PC-3 (cell line): ENCODE results near the gene JUNB. TPM values are rescaled to one million over a fixed set of nuclear protein-coding genes. Genes with fewer than 3 reads are reported as not detected.

Experiments used
- ATAC-seq: fragments of 200-7000 bp; cut with Tn5 transposase; 2 replicates; pipeline ENCODE4 v1.9.1; 2020; ENCODE audit warnings: mild to moderate bottlenecking, moderate library complexity
- BruUV-seq: library from RNA; stranded (reverse); fragments of 400-500 nt; replicated peaks from 2 replicates; lab custom pipeline; 2021; lab: Mats Ljungman, UMichigan
- CTCF ChIA-PET: fragments of 300-600 bp; sonication (Branson Sonifier 250); formaldehyde crosslinking; loops from one replicate; lab custom pipeline; 2022; ENCODE audit warnings: antibody characterized with exemption; lab: Charles Lee
- POLR2A ChIA-PET: fragments of 300-600 bp; sonication (Branson Sonifier 250); formaldehyde crosslinking; loops from one replicate; lab custom pipeline; 2022; ENCODE audit warnings: antibody characterized with exemption; ENCODE audit not compliant: unreplicated experiment; lab: Charles Lee
- DNase-seq: peaks from one replicate; pipeline ENCODE4 v3.0.0-alpha.2; 2015
- H2AFZ ChIP-seq: fragments of 300-600 bp; sonication (generic); 2 replicates; pipeline ENCODE4 v1.6.0; 2016; ENCODE audit warnings: antibody characterized with exemption, low read length
- H3F3A ChIP-seq: fragments of 300-600 bp; sonication (generic); one replicate; pipeline ENCODE4 v1.6.0; 2017; ENCODE audit warnings: antibody characterized with exemption, low read length, control low read depth, mild to moderate bottlenecking; ENCODE audit not compliant: unreplicated experiment
- H3K27ac ChIP-seq: fragments of 300-600 bp; sonication (generic); 2 replicates; pipeline ENCODE4 v1.5.1; 2016; ENCODE audit warnings: mild to moderate bottlenecking, low read length
- H3K27me3 ChIP-seq: fragments of 300-600 bp; sonication (generic); 2 replicates; pipeline ENCODE4 v1.6.1; 2016; ENCODE audit warnings: low read length, mixed read lengths
- H3K36me3 ChIP-seq: fragments of 300-600 bp; sonication (generic); 2 replicates; pipeline ENCODE4 v1.6.1; 2016; ENCODE audit warnings: low read depth, mixed run types, low read length, mixed read lengths
- H3K4me1 ChIP-seq: fragments of 300-600 bp; sonication (generic); 2 replicates; pipeline ENCODE4 v1.5.1; 2016; ENCODE audit warnings: low read length; ENCODE audit not compliant: insufficient read depth
- H3K4me2 ChIP-seq: fragments of 300-600 bp; sonication (generic); 2 replicates; pipeline ENCODE4 v1.6.0; 2016; ENCODE audit warnings: low read length
- H3K4me3 ChIP-seq: fragments of 300-600 bp; sonication (generic); 2 replicates; pipeline ENCODE4 v1.5.1; 2016; ENCODE audit warnings: mild to moderate bottlenecking, low read length, mixed read lengths
- H3K79me2 ChIP-seq: fragments of 300-600 bp; sonication (generic); 2 replicates; pipeline ENCODE4 v1.6.1; 2017; ENCODE audit warnings: low read length, mixed read lengths
- H3K9ac ChIP-seq: fragments of 300-600 bp; sonication (generic); 2 replicates; pipeline ENCODE4 v1.6.0; 2016; ENCODE audit warnings: mild to moderate bottlenecking, low read length
- H3K9me2 ChIP-seq: fragments of 300-600 bp; sonication (generic); replicated peaks from 2 replicates; pipeline ENCODE4 v1.6.1; 2016; ENCODE audit warnings: mixed run types, low read length, mixed read lengths
- H3K9me3 ChIP-seq: fragments of 300-600 bp; sonication (generic); 2 replicates; pipeline ENCODE4 v1.6.1; 2016; ENCODE audit warnings: low read length, mixed read lengths
- H4K20me1 ChIP-seq: fragments of 300-600 bp; sonication (generic); 2 replicates; pipeline ENCODE4 v1.6.1; 2016; ENCODE audit warnings: low read length, mixed read lengths
- EZH2 ChIP-seq: fragments of 300-600 bp; sonication (generic); IDR thresholded peaks from one replicate; pipeline ENCODE4 v1.6.1; 2017; ENCODE audit warnings: antibody characterized with exemption, mild to moderate bottlenecking, low read length; ENCODE audit not compliant: unreplicated experiment
- EZH2phosphoT487 ChIP-seq: fragments of 300-600 bp; sonication (generic); IDR thresholded peaks from 2 replicates; pipeline ENCODE4 v1.6.1; 2018; ENCODE audit warnings: mild to moderate bottlenecking, antibody characterized with exemption, low read length, borderline replicate concordance
- intact Hi-C: fragments of 100-400 bp; cut with micrococcal nuclease; formaldehyde crosslinking; loops from 2 replicates; pipeline ENCODE4 v1.9.0; 2023
- total RNA-seq: library from RNA; depleted of rRNA; stranded (reverse); fragments of >200 nt; gene quantifications from 2 replicates; pipeline ENCODE4 v1.2.3, GENCODE V29; 2014
- TF ChIP-seq, protein P1 (sequence below): fragments of 300-600 bp; sonication (generic); conservative IDR thresholded peaks from 2 replicates; pipeline ENCODE4 v1.5.1; 2017; ENCODE audit warnings: antibody characterized with exemption, low read depth, mild to moderate bottlenecking, low read length

The JUNB gene
- total RNA-seq, 1 experiment from 2014 or later: 343 TPM

DNA sequence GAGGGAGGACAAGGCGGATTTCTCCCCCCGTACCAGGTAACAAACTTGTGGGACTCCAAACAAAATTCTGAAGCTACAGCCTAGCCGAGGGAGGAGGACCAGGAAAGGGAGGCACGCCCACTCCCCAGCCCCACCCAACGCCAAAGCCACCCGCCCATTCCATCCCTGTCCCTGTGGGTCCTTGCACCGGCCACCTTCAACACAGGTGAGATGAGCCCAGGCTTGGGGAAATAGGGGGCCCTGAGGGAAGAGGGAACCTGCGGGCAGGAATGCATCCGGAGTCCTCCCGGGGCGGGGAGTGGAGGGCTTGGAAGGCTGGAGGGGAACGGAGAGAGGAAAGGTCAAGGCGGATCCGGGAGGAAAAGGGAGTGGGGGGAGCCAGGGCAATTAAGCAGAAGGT lies 39.7 kb upstream of the JUNB start, which contains the start of gene BEST2:
BEST2 (plus strand) TSS at position 157 of the 400 bp plus-strand sequence. CDS start 802 bp downstream, outside the sequence.
- Histone ChIP-seq H3K27ac (no peak within 1 kb of the TSS), H3K9ac (no peak within 1 kb of the TSS), H3K4me1 (peaks cover 12% of the 10 kb centered on the region), H3K36me3 (peaks cover 15% of the 10 kb centered on the region), H3K79me2 (no peaks in the 10 kb centered on the region), H3K4me2 (peak within 1 kb of the TSS; percentile 78; the same call in 1 of the 2 replicates), H4K20me1 (no peaks in the 10 kb centered on the region), H3F3A (no peaks in the 10 kb centered on the region), H3K27me3 (peaks cover 11% of the 10 kb centered on the region), H3K9me2 (no peaks in the 10 kb centered on the region), H3K9me3 (no peaks in the 10 kb centered on the region), H2AFZ (no peak within 1 kb of the TSS), H3K4me3 (no peak within 1 kb of the TSS)
- TF ChIP-seq EZH2: no peak
- no peak for TF ChIP-seq EZH2phosphoT487
- TF ChIP-seq, protein P1, sequence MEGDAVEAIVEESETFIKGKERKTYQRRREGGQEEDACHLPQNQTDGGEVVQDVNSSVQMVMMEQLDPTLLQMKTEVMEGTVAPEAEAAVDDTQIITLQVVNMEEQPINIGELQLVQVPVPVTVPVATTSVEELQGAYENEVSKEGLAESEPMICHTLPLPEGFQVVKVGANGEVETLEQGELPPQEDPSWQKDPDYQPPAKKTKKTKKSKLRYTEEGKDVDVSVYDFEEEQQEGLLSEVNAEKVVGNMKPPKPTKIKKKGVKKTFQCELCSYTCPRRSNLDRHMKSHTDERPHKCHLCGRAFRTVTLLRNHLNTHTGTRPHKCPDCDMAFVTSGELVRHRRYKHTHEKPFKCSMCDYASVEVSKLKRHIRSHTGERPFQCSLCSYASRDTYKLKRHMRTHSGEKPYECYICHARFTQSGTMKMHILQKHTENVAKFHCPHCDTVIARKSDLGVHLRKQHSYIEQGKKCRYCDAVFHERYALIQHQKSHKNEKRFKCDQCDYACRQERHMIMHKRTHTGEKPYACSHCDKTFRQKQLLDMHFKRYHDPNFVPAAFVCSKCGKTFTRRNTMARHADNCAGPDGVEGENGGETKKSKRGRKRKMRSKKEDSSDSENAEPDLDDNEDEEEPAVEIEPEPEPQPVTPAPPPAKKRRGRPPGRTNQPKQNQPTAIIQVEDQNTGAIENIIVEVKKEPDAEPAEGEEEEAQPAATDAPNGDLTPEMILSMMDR: no peak
- intact Hi-C loops: no loop called here
- ATAC-seq (no peak), DNase-seq (no peak)
- ChIA-PET POLR2A (no interaction called here), CTCF (no interaction called here)
- no TSS peak for BruUV-seq

DNA sequence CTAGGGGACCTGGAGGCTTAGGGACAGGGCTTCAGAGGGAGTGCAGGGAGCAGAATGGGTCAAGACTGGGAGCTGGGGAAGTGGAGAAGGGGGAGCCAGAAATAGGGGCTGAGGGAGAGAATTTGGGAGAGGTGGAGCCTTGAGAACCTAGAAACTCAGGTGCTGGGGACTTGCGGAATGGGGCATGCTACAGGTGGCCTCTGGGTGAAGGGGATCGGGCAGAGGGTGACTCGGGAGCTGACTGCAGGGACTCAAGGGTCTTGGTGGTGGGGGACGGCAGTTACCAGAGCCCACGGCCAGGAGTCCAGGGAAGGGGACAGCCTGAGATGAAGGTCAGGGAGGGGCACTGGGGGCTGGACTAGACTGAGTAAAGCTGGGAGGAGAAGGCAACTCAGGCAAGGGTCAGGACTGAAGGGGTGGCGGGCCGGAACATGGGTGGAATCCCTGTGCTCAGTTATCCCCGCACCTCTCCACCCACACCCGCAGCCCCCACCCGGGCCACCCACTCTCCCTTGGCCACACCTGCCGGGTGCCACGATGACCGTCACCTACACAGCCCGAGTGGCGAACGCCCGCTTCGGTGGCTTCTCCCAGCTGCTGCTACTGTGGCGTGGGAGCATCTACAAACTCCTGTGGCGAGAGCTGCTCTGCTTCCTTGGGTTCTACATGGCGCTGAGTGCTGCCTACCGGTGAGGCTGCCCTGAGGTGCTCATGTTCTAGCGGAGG lies 39.1 kb upstream of the JUNB start:
- Histone ChIP-seq H3K4me3 (no peak overlapping the region), H4K20me1 (no peaks in the 10 kb centered on the region), H3K27ac (no peak overlapping the region), H2AFZ (no peak overlapping the region), H3K4me1 (peaks cover 12% of the 10 kb centered on the region), H3F3A (no peaks in the 10 kb centered on the region), H3K4me2 (no peak overlapping the region), H3K36me3 (peaks cover 11% of the 10 kb centered on the region), H3K9me3 (no peaks in the 10 kb centered on the region), H3K27me3 (peaks cover 11% of the 10 kb centered on the region), H3K9me2 (no peaks in the 10 kb centered on the region), H3K9ac (no peak overlapping the region), H3K79me2 (no peaks in the 10 kb centered on the region)
- TF ChIP-seq EZH2 (no peak), EZH2phosphoT487 (no peak)
- TF ChIP-seq, protein P1: no peak
- ChIA-PET CTCF (interaction anchor here (0.6 kb wide), 1 partner anchor 36 kb away, joined by 9 read pairs; no protein-coding TSS in a partner anchor), POLR2A (interaction anchor here (0.6 kb wide), 1 partner anchor 28 kb away, joined by 5 read pairs; the partner anchor contains the start of gene TNPO2)
- intact Hi-C loops: no loop called here
- DNase-seq (no peak), ATAC-seq (no peak)
- no TSS peak for BruUV-seq
